GM23338 (cell line): ENCODE results near the gene VTA1. TPM values are rescaled to one million over a fixed set of nuclear protein-coding genes. Genes with fewer than 3 reads are reported as not detected.

Source experiments
- ATAC-seq: fragments of 200-7000 bp; cut with Tn5 transposase; 3 replicates; pipeline ENCODE4 v1.9.1; 2020
- DNase-seq: peaks from one replicate; pipeline ENCODE4 v3.0.0-alpha.2; 2015; ENCODE audit warnings: low spot score
- H2AFZ ChIP-seq: fragments of 200-600 bp; sonication (generic); 2 replicates; pipeline ENCODE4 v1.8.0; 2016; ENCODE audit warnings: antibody characterized with exemption, mild to moderate bottlenecking, moderate library complexity
- H3F3A ChIP-seq: fragments of 200-600 bp; sonication (generic); replicated peaks from 2 replicates; pipeline ENCODE4 v1.8.0; 2017; ENCODE audit warnings: antibody characterized with exemption, mixed run types, low read depth
- H3K27ac ChIP-seq: fragments of 200-600 bp; sonication (generic); 2 replicates; pipeline ENCODE4 v1.6.1; 2016; ENCODE audit warnings: low read depth
- H3K27me3 ChIP-seq: fragments of 200-600 bp; sonication (generic); 2 replicates; pipeline ENCODE4 v1.8.0; 2016; ENCODE audit warnings: mild to moderate bottlenecking, mixed run types, moderate library complexity; ENCODE audit not compliant: insufficient read depth
- H3K36me3 ChIP-seq: fragments of 200-600 bp; sonication (generic); 2 replicates; pipeline ENCODE4 v1.8.0; 2016; ENCODE audit warnings: mild to moderate bottlenecking; ENCODE audit not compliant: insufficient read depth
- H3K4me1 ChIP-seq: fragments of 200-600 bp; sonication (generic); 2 replicates; pipeline ENCODE4 v1.8.0; 2016; ENCODE audit warnings: mild to moderate bottlenecking, moderate library complexity; ENCODE audit not compliant: insufficient read depth
- H3K4me2 ChIP-seq: fragments of 200-600 bp; sonication (generic); 2 replicates; pipeline ENCODE4 v1.7.1; 2017; ENCODE audit warnings: mixed run types
- H3K4me3 ChIP-seq: fragments of 200-600 bp; sonication (generic); 2 replicates; pipeline ENCODE4 v1.6.1; 2016; ENCODE audit warnings: mixed run types
- H3K79me2 ChIP-seq: fragments of 200-600 bp; sonication (generic); replicated peaks from 2 replicates; pipeline ENCODE4 v1.8.0; 2017; ENCODE audit warnings: mild to moderate bottlenecking; ENCODE audit not compliant: insufficient read depth
- H3K9me2 ChIP-seq: fragments of 200-600 bp; sonication (generic); 2 replicates; pipeline ENCODE4 v1.8.0; 2017; ENCODE audit not compliant: insufficient read depth
- H4K20me1 ChIP-seq: fragments of 200-600 bp; sonication (generic); replicated peaks from 2 replicates; pipeline ENCODE4 v1.8.0; 2017; ENCODE audit warnings: mild to moderate bottlenecking; ENCODE audit not compliant: insufficient read depth
- H3K27ac Mint-ChIP-seq: 2 replicates; pipeline ENCODE4 v1.8.0; 2020; ENCODE audit warnings: inconsistent platforms, mild to moderate bottlenecking, moderate library complexity, mixed read lengths
- H3K27me3 Mint-ChIP-seq: 3 replicates; pipeline ENCODE4 v1.8.0; 2022; ENCODE audit warnings: low read depth, mild to moderate bottlenecking, moderate library complexity, mixed read lengths, inconsistent platforms; ENCODE audit not compliant: insufficient read depth, poor library complexity
- H3K36me3 Mint-ChIP-seq: 3 replicates; pipeline ENCODE4 v1.8.0; 2021; ENCODE audit warnings: low read depth, mild to moderate bottlenecking, inconsistent platforms, moderate library complexity, mixed read lengths
- H3K4me1 Mint-ChIP-seq: 3 replicates; pipeline ENCODE4 v1.8.0; 2020; ENCODE audit warnings: mild to moderate bottlenecking, inconsistent platforms, mixed read lengths
- H3K4me3 Mint-ChIP-seq: 3 replicates; pipeline ENCODE4 v1.8.0; 2021; ENCODE audit warnings: moderate library complexity, mild to moderate bottlenecking, inconsistent platforms, mixed read lengths
- H3K9me3 Mint-ChIP-seq: 3 replicates; pipeline ENCODE4 v1.8.0; 2020; ENCODE audit warnings: moderate library complexity, mild to moderate bottlenecking, inconsistent platforms, mixed read lengths
- CREB1 ChIP-seq: fragments of 250-450 bp; sonication (Bioruptor Pico); IDR thresholded peaks from 2 replicates; pipeline ENCODE4 v1.5.0; 2020; ENCODE audit warnings: low read depth, mild to moderate bottlenecking, moderate library complexity
- EZH2 ChIP-seq: fragments of 200-600 bp; sonication (generic); IDR thresholded peaks from one replicate; pipeline ENCODE4 v1.8.0; 2017; ENCODE audit warnings: antibody characterized with exemption, mild to moderate bottlenecking, low read depth; ENCODE audit not compliant: unreplicated experiment
- EZH2phosphoT487 ChIP-seq: fragments of 200-600 bp; sonication (generic); IDR thresholded peaks from one replicate; pipeline ENCODE4 v1.8.1; 2018; ENCODE audit warnings: antibody characterized with exemption; ENCODE audit not compliant: unreplicated experiment
- JUNB ChIP-seq: IDR thresholded peaks from one replicate; pipeline ENCODE4 v1.6.1; 2016; ENCODE audit warnings: antibody characterized with exemption; ENCODE audit not compliant: unreplicated experiment
- NANOG ChIP-seq: IDR thresholded peaks from 2 replicates; pipeline ENCODE4 v1.6.1; 2016; ENCODE audit warnings: antibody characterized with exemption, borderline replicate concordance
- REST ChIP-seq: IDR thresholded peaks from one replicate; pipeline ENCODE4 v1.6.1; 2018; ENCODE audit warnings: antibody characterized with exemption; ENCODE audit not compliant: unreplicated experiment
- STAT1 ChIP-seq: IDR thresholded peaks from one replicate; pipeline ENCODE4 v1.6.1; 2016; ENCODE audit warnings: antibody characterized with exemption; ENCODE audit not compliant: unreplicated experiment
- polyA plus RNA-seq: library from polyadenylated mRNA; unstranded; fragments of >200 nt; fragmentation: Nextera tagmentation; extraction: Ambion mirVana; gene quantifications from 2 replicates; pipeline ENCODE4 v1.2.1, GENCODE V29; 2016
- total RNA-seq: library from RNA; depleted of rRNA; stranded (reverse); fragments of >200 nt; shearing (Covaris generic); gene quantifications from 2 replicates; pipeline ENCODE4 v1.2.3, GENCODE V29; 2014
- TF ChIP-seq, protein P1 (sequence below), 2 experiments: fragments of 200-600 bp in 1 of 2; sonication (generic) in 1 of 2; conservative IDR thresholded peaks; 2 replicates each; pipeline versions ENCODE4 v1.5.1 to v1.6.1; 2016 to 2017; ENCODE audit warnings: antibody characterized with exemption in 2 of 2, low read depth in 2 of 2, mild to moderate bottlenecking in 2 of 2, moderate library complexity in 1 of 2

VTA1 gene
- total and polyA plus RNA-seq, 2 experiments from 2014 or later, result 102 to 104 TPM

DNA sequence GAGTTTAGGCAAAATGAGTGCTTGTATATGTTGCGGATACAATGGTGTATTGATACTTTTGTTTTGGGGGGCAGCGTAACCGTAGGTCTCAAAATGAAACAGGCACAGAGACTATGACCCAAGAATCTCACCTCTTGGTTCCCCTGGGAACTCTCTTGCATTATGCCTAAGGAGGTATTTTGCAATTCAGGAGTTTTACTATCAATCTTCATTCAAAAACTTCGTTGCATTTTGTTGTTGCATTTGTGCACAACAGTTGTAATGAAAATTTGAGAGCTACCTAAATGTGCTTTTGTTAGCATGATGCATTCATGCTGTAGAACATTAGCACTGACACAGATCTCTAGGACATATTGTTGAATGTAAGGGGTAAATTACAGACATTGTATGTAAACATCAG lies 18.2 kb downstream of the VTA1 start:
- 0 out of 2 replicates have a peak overlapping the region, but pooled peaks have one; percentile 37 for H3K27ac Mint-ChIP-seq
- peaks cover 12% of the 10 kb centered on the region for H4K20me1 ChIP-seq
- no peak for ATAC-seq

More for the DNA sequence above, 18.2 kb downstream of the VTA1 start:
- peaks cover 14% of the 10 kb centered on the region; the same call in 2 of the 3 replicates for H3K36me3 Mint-ChIP-seq
- no peaks in the 10 kb centered on the region for H3K27me3 ChIP-seq
- H3K79me2 ChIP-seq, result peaks cover 57% of the 10 kb centered on the region
- no peak for TF ChIP-seq JUNB
- no peak for TF ChIP-seq EZH2phosphoT487
- TF ChIP-seq, protein P1, sequence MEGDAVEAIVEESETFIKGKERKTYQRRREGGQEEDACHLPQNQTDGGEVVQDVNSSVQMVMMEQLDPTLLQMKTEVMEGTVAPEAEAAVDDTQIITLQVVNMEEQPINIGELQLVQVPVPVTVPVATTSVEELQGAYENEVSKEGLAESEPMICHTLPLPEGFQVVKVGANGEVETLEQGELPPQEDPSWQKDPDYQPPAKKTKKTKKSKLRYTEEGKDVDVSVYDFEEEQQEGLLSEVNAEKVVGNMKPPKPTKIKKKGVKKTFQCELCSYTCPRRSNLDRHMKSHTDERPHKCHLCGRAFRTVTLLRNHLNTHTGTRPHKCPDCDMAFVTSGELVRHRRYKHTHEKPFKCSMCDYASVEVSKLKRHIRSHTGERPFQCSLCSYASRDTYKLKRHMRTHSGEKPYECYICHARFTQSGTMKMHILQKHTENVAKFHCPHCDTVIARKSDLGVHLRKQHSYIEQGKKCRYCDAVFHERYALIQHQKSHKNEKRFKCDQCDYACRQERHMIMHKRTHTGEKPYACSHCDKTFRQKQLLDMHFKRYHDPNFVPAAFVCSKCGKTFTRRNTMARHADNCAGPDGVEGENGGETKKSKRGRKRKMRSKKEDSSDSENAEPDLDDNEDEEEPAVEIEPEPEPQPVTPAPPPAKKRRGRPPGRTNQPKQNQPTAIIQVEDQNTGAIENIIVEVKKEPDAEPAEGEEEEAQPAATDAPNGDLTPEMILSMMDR (conservative IDR thresholded peaks at IDR 0.05; ENCODE audit: low read depth in 2 of 2), result no peak
- no peak for TF ChIP-seq REST
- no peak for TF ChIP-seq STAT1
- no peak for TF ChIP-seq NANOG
- TF ChIP-seq CREB1 (CRISPR knock-in tag), result no peak
- TF ChIP-seq EZH2, result no peak
- peaks cover 18% of the 10 kb centered on the region for H3K4me1 Mint-ChIP-seq
- no peaks in the 10 kb centered on the region for H3K9me2 ChIP-seq
- no peak overlapping the region for H3K27ac ChIP-seq
- no peaks in the 10 kb centered on the region for H3K27me3 Mint-ChIP-seq
- no peak overlapping the region for H2AFZ ChIP-seq
- no peak overlapping the region for H3K4me2 ChIP-seq
- no peaks in the 10 kb centered on the region for H3K9me3 Mint-ChIP-seq
- H3K4me3 ChIP-seq, result no peak overlapping the region
- no peak overlapping the region for H3K4me3 Mint-ChIP-seq
- DNase-seq, result no peak
- peaks cover 6% of the 10 kb centered on the region; the same call in 1 of the 2 replicates for H3K36me3 ChIP-seq
- H3F3A ChIP-seq, result no peaks in the 10 kb centered on the region
- no peaks in the 10 kb centered on the region for H3K4me1 ChIP-seq
